Stimulated activated CD8-positive, alpha-beta memory T cell treated with anti-CD3 and anti-CD28 coated beads, Interleukin-15, amount 100 ng/mL, for 1 hour (primary cell): Measurements from ENCODE around the gene IL23A.
"Not testable (repeated sequence)": the region's sequence is repeated elsewhere in the genome, so short reads cannot be mapped to it uniquely, and the experiment has no call there.

Experiments
- DNase-seq: peaks from one replicate; pipeline ENCODE4 v3.0.0-alpha.2; 2020; ENCODE audit warnings: low read depth

IL23A gene

GRCh38 chr12:56338308-56339157, at the start of gene IL23A:
Gene IL23A, plus strand, starts transcription at chr12:56338884. Its CDS starts 161 bp downstream, at chr12:56339045.
- DNase-seq, result peak; percentile 70

- no peak for DNase-seq
Observed at GRCh38 chr12:56293795-56294194, 44.9 kb upstream of the IL23A start.

GRCh38 chr12:56296295-56296694, 42.4 kb upstream of the IL23A start:
- no peak for DNase-seq

- no peak for DNase-seq
Observed at GRCh38 chr12:56297400-56297799, 41.3 kb upstream of the IL23A start.

- DNase-seq, result no peak
Observed at GRCh38 chr12:56298828-56299227, 39.9 kb upstream of the IL23A start.

- no peak for DNase-seq
Observed at GRCh38 chr12:56299308-56299852, 39.3 kb upstream of the IL23A start.

GRCh38 chr12:56299853-56300643, 38.6 kb upstream of the IL23A start, which contains the start of gene CS:
Gene CS, minus strand, starts transcription at chr12:56300330. Its CDS starts 129 bp downstream, at chr12:56300201.
- peak; percentile 96 for DNase-seq

- DNase-seq, result no peak
Observed at GRCh38 chr12:56300644-56301464, 37.8 kb upstream of the IL23A start.

- DNase-seq, result no peak
Observed at GRCh38 chr12:56304276-56304675, 34.4 kb upstream of the IL23A start.

- no peak for DNase-seq
Observed at GRCh38 chr12:56304872-56305590, 33.7 kb upstream of the IL23A start.

GRCh38 chr12:56307221-56307965, 31.3 kb upstream of the IL23A start:
- no peak for DNase-seq

GRCh38 chr12:56308714-56309113, 30.0 kb upstream of the IL23A start:
- DNase-seq, result no peak

GRCh38 chr12:56311003-56311402, 27.7 kb upstream of the IL23A start:
- no peak for DNase-seq

GRCh38 chr12:56315249-56315621, 23.4 kb upstream of the IL23A start:
- no peak for DNase-seq

GRCh38 chr12:56315622-56316473, 22.8 kb upstream of the IL23A start, which contains the start of gene CNPY2:
Gene CNPY2, minus strand, starts transcription at chr12:56315988. Its CDS starts 771 bp downstream, at chr12:56315217.
- peak; percentile 86 for DNase-seq

- no peak for DNase-seq
Observed at GRCh38 chr12:56317675-56318074, 21.0 kb upstream of the IL23A start.

- DNase-seq, result no peak
Observed at GRCh38 chr12:56321027-56321426, 17.7 kb upstream of the IL23A start.

- DNase-seq, result not testable (repeated sequence)
Observed at GRCh38 chr12:56321610-56322009, 17.1 kb upstream of the IL23A start.

- no peak for DNase-seq
Observed at GRCh38 chr12:56324206-56324605, 14.5 kb upstream of the IL23A start.
